GM23338 (cell line): ENCODE results near the gene MAPK7.

ENCODE experiments used
- EZH2 ChIP-seq: fragments of 200-600 bp; sonication (generic); IDR thresholded peaks from one replicate; pipeline ENCODE4 v1.8.0; 2017; ENCODE audit warnings: antibody characterized with exemption, mild to moderate bottlenecking, low read depth; ENCODE audit not compliant: unreplicated experiment
- NANOG ChIP-seq: IDR thresholded peaks from 2 replicates; pipeline ENCODE4 v1.6.1; 2016; ENCODE audit warnings: antibody characterized with exemption, borderline replicate concordance
- POLR2AphosphoS5 ChIP-seq: IDR thresholded peaks from 2 replicates; pipeline ENCODE4 v1.6.1; 2016; ENCODE audit warnings: antibody characterized with exemption, low read depth
- TF ChIP-seq, protein P1 (sequence below), 2 experiments: fragments of 200-600 bp in 1 of 2; sonication (generic) in 1 of 2; conservative IDR thresholded peaks; 2 replicates each; pipeline versions ENCODE4 v1.5.1 to v1.6.1; 2016 to 2017; ENCODE audit warnings: antibody characterized with exemption in 2 of 2, low read depth in 2 of 2, mild to moderate bottlenecking in 2 of 2, moderate library complexity in 1 of 2
- TF ChIP-seq, protein P2 (sequence below): IDR thresholded peaks from one replicate; pipeline ENCODE4 v1.6.1; 2018; ENCODE audit warnings: antibody characterized with exemption; ENCODE audit not compliant: unreplicated experiment

DNA sequence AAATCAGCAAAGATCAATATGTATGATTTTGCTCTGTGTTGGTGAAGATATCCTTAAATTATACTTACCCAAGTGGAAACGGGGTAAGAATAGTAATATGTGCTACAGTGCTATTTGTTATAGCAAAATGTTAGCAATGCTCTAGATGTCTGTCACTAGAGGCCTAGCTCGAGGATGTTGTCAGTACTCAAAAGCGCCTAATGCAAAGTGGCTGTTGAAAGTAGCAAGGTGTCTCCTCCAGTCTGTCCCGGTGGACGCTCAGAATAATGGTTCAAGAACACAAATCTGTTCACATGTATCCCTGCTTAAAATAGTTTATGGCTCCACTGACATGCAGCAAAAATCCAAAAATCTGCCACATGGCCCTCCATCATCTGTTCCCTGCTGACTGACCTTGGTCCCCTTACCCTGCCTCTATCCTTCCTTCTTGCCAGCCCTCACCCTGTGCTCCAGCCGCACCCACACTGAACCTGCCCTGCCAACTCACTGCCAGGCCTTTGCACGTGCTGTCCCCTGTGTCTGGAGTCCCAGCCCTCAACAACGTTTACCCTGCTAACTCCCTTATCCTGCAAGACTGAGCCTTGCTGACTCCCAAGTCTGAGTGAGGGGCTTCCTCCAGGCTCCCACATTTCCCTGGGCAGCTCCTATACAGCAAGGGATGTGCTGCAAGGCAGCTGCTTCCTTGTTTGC is 23.2 kb downstream of the MAPK7 start:
- TF ChIP-seq, protein P1, sequence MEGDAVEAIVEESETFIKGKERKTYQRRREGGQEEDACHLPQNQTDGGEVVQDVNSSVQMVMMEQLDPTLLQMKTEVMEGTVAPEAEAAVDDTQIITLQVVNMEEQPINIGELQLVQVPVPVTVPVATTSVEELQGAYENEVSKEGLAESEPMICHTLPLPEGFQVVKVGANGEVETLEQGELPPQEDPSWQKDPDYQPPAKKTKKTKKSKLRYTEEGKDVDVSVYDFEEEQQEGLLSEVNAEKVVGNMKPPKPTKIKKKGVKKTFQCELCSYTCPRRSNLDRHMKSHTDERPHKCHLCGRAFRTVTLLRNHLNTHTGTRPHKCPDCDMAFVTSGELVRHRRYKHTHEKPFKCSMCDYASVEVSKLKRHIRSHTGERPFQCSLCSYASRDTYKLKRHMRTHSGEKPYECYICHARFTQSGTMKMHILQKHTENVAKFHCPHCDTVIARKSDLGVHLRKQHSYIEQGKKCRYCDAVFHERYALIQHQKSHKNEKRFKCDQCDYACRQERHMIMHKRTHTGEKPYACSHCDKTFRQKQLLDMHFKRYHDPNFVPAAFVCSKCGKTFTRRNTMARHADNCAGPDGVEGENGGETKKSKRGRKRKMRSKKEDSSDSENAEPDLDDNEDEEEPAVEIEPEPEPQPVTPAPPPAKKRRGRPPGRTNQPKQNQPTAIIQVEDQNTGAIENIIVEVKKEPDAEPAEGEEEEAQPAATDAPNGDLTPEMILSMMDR (conservative IDR thresholded peaks at IDR 0.05; ENCODE audit: low read depth in 2 of 2), result no peak
- no peak for TF ChIP-seq NANOG
- no peak for TF ChIP-seq POLR2AphosphoS5
- TF ChIP-seq EZH2, result no peak
- TF ChIP-seq, protein P2, sequence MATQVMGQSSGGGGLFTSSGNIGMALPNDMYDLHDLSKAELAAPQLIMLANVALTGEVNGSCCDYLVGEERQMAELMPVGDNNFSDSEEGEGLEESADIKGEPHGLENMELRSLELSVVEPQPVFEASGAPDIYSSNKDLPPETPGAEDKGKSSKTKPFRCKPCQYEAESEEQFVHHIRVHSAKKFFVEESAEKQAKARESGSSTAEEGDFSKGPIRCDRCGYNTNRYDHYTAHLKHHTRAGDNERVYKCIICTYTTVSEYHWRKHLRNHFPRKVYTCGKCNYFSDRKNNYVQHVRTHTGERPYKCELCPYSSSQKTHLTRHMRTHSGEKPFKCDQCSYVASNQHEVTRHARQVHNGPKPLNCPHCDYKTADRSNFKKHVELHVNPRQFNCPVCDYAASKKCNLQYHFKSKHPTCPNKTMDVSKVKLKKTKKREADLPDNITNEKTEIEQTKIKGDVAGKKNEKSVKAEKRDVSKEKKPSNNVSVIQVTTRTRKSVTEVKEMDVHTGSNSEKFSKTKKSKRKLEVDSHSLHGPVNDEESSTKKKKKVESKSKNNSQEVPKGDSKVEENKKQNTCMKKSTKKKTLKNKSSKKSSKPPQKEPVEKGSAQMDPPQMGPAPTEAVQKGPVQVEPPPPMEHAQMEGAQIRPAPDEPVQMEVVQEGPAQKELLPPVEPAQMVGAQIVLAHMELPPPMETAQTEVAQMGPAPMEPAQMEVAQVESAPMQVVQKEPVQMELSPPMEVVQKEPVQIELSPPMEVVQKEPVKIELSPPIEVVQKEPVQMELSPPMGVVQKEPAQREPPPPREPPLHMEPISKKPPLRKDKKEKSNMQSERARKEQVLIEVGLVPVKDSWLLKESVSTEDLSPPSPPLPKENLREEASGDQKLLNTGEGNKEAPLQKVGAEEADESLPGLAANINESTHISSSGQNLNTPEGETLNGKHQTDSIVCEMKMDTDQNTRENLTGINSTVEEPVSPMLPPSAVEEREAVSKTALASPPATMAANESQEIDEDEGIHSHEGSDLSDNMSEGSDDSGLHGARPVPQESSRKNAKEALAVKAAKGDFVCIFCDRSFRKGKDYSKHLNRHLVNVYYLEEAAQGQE, result no peak
